Daoy (cell line): ENCODE data around the gene CD151. TPM values are rescaled to one million over a fixed set of nuclear protein-coding genes. Genes with fewer than 3 reads are reported as not detected.
A peak's percentile ranks its signal among the peaks of the same experiment; 100 is the strongest.

Experiments
- DNase-seq: peaks from one replicate; pipeline ENCODE4 v3.0.0-alpha.2; 2015; ENCODE audit warnings: low read depth
- total RNA-seq: library from RNA; depleted of rRNA; stranded (reverse); fragments of >200 nt; shearing (Covaris generic); gene quantifications from 2 replicates; pipeline ENCODE4 v1.2.3, GENCODE V29; 2014

Gene CD151
- total RNA-seq, 1 experiment from 2014 or later: 253 TPM

DNA sequence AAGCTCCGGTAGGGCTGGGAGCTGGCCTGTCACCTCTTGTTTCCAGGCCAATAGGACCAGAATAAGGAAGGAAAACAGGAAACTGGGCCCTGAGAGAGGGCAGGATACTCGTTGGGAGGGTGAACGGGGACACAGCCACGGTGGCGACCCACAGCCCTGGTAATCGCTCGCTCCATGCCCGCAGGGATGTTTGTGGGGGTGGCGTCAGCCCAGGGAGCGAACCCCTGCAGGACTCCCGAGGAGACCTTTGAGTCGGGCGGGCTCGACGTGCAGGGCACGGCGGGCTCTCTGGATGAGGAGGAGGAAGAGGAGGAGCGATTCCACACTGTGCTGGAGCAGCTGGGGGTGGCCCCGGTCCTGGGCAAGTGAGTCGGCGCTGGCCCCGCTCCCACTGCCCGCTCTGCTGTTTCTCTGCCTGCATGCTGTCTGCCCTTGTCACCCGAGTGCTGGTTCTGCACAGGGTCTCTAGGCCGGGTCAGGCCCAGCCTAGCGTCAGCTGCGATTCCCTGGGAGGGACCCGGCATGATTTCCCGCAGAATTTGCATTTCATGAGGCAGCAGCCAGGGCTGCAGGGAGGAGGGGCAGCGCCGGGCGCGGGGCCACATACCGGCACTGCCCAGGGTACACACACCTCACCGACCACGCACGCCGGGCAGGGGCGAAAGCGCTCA, 3.4 kb upstream of the CD151 start:
- peak; percentile 68 for DNase-seq

DNA sequence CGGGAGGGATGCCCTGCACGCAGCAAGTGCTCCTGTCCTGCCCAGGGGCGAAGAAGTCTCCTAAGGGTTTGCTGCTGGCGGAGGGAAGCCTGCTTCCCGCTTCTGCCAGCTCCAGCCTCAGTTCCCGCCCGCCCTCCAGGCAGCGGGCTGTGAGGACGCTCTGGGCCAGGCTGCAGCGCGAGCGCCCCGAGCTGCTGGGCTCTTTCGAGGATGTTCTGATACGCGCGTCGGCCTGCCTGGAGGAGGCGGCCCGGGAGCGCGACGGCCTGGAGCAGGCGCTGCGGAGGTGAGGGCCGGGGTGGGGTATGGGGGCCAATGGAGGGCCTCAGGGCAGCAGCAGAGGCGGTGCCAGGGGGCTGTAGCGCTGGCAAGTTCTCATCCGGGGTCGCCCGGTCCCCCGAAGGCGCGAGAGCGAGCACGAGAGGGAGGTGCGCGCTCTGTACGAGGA, 2.9 kb upstream of the CD151 start:
- peak; percentile 43 for DNase-seq

DNA sequence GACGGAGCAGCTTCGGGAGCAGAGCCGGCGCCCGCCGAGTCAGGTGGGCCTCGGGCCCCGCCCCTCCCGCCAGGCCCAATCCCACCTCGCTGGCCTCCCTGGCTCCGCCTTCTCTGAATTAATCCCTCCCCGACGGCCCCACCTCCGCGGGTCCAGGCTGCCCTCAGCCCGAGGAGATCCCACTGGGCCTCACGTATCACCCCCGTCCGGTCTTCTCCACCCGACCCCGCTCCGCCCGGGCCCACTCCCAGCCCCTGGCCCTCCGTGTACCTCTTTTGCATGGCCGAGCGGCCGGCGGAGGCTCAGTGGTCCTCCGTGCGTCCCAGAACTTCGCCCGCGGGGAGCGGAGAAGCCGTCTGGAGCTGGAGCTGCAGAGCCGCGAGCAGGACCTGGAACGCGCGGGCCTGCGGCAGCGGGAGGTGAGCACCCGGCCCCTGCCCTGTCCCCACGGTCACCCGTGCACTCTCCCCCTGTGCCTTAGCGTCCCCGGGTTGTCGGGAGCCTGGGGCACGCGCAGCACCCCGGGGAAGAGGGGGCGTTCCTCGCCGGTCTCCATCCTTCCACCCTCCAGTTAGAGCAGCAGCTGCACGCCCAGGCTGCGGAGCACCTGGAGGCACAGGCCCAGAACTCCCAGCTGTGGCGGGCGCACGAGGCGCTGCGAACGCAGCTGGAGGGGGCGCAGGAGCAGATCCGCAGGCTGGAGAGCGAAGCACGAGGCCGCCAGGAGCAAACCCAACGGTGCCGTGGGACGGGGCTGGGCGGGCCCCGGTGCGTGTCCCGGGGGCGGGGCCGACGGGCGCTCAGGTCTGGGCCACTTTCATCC, 2.2 kb upstream of the CD151 start:
- peak; percentile 89 for DNase-seq

DNA sequence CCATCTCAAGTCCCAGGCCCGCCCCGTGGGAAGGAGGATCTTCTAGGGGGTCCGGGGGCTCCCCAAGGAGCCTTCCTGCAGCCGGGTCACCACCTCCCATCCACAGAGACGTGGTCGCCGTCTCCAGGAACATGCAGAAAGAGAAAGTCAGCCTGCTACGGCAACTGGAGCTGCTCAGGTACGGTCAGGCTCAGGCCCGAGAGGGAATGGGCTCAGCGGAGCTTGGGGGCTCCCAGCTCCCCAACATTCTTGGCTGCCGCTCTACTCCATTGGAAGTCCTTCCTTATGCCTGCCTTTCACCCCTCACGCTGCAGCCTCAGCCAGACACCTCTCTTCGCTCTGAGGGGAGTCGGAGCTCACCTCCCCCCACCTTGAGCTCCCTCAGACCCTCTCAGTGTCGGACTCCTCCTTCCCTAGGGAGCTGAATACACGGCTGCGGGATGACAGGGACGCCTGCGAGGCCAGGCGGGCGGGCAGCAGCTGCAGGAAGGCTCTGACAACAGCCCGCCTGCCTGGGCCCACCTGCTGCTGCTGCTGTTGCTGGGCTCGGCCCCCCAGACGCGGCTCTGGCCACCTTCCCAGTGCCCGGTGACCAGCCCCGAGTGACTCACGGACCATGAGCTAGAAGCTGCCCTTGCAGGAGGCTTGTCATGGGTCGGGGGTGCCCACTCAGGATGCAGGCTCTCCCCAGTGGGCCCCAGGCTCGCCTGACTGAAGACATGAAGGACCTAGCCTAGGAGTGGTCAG, 1.5 kb upstream of the CD151 start:
- peak; percentile 87 for DNase-seq

DNA sequence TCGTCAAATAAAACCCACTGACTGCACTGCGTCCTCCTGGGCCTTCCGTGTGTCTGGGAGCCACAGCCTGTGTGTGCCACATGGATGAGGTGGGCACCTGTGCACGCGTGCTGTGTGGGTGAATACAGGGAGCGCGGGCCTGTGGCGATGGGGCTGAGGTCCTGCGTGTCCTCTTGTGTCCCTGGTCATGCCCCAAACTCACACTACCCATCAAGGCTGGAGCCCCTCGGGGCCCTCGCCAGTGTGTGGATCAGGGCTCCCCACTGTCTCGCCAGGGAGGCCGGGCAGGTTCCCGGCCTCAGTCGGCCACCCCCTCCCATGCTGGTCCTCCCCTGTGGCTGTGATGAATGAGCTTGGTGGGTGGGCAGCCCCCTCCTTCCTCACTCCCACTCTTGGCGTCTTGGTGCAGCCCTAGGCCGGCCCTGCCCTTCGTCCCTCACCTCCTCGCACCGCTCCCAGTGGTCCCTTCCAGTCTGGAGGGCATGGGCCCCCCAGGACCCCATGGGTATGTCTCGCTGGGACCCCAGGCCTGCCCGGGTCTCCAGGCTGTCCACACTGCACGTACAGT, 707 bp upstream of the CD151 start:
- peak; percentile 28 for DNase-seq

DNA sequence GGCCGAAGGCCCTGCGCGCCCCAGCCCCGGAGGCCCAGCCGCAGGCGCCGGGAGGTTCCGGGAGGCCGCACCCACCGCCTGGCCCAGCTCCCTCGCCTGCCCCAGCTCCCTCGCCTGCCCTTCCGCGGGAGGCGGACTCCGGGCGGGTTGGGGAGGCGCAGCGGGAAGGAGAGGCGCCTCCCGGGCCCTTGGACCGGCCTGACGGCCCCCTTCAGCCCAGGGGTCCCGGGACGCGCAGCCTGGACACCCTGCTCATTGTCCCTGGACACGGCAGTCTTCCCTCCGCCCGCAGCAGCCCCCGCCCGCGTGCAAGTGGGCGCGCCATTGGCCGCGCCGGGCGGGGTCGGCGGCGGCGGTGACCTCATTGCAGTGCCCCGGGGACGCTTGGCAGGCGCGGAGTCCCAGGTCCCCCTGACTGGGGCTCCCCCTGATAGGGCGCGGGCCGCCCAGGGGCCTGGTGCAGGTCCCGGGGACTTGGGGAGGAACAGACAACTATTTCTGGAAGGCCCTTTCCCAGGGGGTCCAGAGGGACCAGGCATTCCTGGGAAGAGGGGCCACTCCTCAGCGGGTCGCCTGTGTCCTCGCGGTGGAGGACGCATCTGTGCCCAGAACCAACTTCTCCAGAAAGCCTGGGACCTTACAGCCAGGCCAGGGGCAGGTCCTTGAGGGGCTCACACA, 501 bp downstream of the CD151 start:
- DNase-seq: peak; percentile 72

DNA sequence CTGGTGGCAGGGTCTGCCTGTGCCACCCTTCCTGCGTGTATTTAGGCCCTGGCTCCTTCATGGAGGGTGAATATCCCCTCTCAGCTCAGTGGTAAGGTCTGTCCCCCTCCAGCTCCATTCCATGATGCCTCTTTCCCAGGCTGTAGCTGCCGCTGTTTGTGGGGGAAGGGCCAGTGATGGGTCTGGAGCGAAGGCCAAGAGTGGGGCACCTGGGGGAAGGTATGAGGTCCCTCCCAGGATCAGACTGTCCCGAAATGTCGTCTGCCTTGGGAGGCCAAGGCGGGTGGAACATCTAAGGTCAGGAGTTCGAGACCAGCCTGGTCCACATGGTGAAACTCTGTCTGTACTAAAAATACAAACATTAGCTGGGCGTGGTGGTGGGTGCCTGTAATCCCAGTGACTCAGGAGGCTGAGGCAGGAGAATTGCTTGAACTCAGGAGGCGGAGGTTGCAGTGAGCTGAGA, 1.1 kb downstream of the CD151 start:
- DNase-seq: peak; percentile 53

DNA sequence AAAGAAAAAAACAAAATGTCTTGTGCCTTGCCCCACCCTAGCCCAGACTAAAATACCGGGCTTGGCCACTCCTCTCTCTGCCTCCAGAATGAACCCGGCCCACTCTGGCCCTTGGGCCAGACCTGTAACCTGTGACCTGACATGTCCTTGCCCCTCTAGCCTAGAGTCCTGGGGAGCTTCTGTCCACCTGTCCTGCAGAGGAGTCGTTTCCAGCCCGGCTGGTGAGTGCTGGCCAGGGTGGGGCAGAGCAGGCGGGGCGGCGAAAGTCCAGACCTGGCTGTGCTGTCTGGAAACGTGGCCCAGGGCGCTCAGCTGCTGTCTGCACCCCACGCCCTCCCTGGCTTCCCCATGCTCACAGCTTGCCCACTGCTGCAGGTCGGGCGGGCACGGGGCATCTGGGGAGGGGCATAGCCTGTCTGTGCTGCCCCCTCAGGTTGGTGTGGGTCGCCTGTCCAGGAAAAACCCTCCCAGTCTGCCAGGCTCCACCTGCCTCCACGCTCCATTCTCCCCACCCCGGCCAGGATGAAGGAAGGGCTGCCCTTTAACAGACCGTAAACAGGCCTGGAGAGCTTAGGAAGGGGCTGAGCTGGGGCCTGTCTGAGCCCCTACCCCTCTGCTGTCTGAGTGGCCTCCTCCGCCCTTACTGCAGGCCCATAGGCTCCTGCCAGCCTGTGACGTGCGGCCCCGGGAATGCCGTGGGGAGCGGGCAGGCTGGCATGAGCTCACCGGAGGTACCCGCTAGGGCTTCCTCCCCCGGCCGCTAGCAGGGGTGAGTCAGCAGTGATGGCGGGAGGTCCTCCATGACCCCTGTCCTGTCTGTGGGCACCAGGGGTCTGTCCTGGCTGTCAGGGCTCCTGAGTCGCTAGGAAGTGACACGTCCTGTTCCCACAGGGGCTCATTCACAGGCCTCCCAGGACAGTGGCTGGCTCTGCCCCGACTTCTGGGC, 1.9 kb downstream of the CD151 start:
- DNase-seq: peak; percentile 98

DNA sequence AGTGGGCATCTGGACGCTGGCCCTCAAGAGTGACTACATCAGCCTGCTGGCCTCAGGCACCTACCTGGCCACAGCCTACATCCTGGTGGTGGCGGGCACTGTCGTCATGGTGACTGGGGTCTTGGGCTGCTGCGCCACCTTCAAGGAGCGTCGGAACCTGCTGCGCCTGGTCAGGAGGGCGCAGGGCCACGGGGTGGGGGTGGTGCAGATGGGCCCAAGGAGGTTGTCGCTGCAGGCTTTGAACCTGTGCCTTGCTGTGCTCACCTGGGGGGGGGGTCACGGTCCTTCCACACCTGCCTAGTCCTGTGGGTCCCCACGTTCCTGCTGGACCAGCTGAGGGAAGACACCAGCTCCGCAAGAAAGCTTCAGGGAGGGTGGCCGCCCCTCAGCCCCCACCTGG, 3.5 kb downstream of the CD151 start:
- no peak for DNase-seq

DNA sequence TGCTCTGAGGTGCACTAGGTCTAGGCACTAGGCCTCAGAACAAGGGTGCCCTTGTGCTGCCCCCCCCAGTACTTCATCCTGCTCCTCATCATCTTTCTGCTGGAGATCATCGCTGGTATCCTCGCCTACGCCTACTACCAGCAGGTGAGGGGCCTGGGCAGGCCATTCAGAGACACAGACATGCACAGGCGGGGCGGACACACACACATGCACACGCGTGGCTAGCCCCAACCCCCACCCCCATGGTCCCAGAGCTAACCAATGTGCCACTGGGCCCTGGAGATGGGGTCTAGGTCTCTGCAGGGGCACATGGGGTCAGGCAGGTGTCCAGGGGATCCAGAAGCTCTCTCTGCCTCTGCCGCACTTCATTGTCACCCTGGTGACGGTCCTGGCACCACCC, 3.9 kb downstream of the CD151 start:
- no peak for DNase-seq

DNA sequence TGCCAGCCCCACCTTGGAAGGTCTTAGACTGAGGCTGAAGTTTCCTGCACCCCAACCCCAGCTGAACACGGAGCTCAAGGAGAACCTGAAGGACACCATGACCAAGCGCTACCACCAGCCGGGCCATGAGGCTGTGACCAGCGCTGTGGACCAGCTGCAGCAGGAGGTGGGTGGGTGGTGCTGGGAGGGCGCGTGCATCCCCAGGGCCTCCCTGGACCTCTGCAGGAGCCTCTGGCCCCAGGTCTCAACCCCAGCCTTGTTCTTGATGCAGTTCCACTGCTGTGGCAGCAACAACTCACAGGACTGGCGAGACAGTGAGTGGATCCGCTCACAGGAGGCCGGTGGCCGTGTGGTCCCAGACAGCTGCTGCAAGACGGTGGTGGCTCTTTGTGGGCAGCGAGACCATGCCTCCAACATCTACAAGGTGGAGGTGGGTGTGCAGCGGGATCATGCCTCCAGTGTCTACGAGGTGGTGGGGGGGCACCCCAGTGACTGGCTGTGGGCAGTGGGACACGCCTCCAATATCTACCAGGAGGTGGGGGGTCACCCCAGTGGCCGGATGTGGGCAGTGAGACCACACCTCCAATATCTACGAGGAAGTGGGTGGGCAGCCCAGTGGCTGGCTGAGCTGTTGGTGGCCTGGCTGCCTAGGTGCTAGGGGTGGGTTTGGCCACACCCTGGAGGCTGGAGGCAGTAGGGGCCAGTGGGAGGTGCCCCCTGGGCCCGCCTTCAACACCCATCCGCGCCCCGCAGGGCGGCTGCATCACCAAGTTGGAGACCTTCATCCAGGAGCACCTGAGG, 4.6 kb downstream of the CD151 start:
- no peak for DNase-seq

DNA sequence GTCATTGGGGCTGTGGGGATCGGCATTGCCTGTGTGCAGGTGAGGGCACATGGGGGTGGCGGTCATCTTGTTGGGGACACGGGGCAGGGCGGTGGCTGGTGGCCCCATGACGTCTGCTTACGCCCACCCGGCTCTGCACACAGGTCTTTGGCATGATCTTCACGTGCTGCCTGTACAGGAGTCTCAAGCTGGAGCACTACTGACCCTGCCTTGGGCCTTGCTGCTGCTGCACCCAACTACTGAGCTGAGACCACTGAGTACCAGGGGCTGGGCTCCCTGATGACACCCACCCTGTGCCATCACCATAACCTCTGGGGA, 5.2 kb downstream of the CD151 start:
- no peak for DNase-seq

DNA sequence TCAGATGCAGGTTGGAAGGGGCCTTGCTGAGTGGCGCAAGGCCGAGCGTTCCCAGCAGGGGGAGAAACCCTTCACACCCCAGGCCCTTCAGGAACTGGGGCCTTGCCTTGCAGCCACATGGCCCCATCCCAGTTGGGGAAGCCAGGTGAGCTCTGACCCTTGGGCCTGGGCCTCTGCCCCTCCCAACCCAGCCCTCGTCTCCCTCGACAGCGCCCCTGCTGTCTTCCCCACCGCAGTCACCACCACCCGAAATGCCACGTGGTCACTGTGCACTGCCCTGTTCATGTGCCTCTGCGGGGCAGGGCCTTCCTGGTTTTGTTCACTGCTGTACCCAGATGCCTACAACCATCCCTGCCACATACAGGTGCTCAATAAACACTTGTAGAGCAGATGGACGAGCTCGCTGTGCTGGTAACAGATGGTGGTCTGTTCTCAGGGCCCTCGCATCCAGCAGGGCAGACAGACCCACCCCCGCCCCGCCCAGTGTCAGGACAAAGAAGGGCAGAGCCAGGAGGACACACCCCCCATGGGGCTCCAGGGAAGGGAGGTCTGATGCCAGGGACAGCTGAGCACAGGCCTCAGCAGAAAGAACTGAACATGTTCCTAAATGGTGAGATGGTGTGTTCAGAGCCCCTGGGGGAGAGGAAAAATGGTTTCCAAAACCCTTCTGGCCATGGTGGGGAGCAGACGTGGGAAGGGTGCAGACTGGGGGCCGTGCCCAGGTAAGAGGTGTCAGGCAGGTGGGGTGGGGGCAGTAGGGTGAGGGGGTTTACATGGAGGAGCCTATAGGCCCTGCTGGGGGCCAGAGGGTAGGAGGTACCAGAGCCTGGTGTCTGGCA, 5.9 kb downstream of the CD151 start:
- no peak for DNase-seq

DNA sequence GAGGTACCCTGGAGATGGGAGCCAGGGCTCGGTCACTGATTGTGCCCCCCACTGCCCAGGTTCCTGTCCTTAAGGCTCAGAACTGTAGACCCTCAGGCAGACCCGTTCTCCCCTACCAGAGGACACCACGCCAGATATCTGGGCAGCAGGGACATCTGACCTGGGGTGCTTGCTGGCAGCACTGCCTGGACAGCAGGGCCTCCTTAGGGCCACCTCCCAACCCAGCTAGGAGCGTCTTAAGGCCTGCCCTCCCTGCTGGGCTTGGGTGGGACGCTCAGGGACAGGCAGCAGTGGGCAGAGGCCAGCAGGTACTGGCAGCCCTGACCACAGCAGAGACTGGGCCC, 6.5 kb downstream of the CD151 start:
- DNase-seq: no peak

DNA sequence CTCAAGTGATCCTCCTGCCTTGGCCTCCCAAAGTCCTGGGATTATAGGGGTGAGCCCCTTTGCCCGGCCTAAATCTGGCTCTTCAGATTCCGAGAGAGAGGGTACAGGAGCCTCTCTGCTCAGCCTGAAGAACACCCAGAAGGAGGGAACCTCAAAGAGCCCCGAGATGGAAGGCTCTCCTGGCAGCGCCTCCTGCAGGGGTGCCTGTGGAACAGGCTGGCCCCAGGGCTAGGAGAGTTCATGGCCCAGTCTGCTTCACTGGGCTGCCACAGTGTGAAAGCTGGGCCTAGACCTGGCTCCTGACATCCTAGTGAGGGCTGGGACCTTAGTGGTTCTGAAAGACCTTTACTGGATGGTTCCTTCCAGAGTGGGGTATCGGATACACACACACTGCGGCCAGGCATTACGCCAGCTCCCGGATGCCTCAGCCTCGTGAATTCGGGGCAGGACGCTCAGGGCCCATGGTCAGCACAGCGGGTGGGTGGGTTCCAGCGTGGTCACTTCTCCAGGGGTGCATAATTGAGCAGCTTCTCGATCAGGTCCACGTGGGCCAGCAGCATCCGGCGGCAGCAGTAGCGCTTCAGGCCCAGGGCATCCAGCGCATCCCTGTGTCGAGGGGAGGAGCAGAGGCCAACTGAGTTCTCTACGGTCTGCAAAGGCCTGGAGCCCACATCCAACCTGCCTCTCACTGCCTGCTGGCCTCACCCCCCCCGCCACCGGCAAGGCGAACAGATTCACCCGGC, 7.3 kb downstream of the CD151 start:
- DNase-seq: no peak

DNA sequence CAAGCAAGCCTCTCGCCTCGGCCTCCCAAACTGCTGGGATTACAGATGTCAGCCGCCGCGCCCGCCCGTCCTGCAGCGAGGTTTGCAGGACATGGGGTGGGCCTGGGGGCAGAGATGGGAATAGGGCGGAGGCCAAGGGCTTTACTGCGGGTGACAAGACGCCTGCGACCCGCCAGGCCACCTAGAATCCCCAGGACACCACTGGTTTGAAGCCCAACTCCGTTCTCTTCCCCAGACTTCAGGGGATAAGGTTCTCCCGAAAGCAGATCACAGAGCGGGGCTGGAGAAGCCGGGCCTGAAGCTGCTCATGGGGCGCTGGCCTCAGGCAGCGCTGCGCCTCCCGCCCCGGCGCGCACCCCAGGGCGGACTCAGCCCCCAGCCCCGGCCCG, 9.2 kb downstream of the CD151 start:
- DNase-seq: no peak

DNA sequence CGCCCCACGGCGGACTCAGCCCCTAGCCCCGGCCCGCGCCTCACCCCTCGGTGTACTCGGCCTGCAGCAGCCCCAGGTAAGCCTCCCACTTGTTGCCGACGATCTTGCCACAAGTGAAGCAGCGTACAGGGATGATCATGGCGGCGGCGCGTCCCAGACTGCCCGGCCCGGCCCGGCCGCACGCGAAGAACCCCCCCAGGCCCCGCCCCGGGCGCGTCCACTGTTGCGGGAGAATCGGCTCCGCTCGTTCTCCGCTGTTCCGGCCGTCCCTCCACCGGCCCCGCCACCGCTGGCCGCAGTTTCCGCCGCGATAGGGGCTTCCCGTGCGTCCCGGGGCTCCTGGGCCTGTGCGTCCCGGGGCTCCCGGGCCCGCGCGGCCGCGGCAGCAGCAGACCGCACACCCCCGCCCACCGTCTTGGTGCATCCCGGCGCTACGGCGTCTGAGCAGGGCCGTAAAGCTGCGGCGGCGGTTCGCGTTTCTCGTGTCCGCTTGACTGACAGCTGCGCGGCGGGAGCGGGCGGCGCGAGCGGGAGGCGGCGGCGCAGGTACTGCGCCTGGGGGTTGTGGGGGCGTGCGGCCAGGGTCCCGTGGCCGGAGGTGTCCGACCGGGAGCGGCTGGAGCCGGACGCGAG, 9.7 kb downstream of the CD151 start, which contains the start of the genes POLR2L and TSPAN4:
Gene POLR2L (minus strand): TSS at position 160 of the 633 bp plus-strand sequence. CDS start 21 bp downstream, at position 139.
Gene TSPAN4 (plus strand): TSS at position 483 of the 633 bp plus-strand sequence. CDS start 7,453 bp downstream, outside the sequence.
- DNase-seq: peak; percentile 94
